GM21447 (cell line): ENCODE data around the gene RBPJ.
"Not testable (repeated sequence)": the region's sequence is repeated elsewhere in the genome, so short reads cannot be mapped to it uniquely, and the experiment has no call there.

Experiments used
- ATAC-seq: cut with Tn5 transposase; IDR thresholded peaks from one replicate; pipeline ENCODE4 v1.9.1; 2021; ENCODE audit not compliant: unreplicated experiment

The RBPJ gene

GRCh38 chr4:26331380-26331950, 10.7 kb downstream of the RBPJ start:
- no peak for ATAC-seq

- ATAC-seq = no peak
Observed at GRCh38 chr4:26334366-26334765, 13.6 kb downstream of the RBPJ start.

- no peak for ATAC-seq
Observed at GRCh38 chr4:26337612-26338011, 16.8 kb downstream of the RBPJ start.

- no peak for ATAC-seq
Observed at GRCh38 chr4:26342328-26343037, 21.7 kb downstream of the RBPJ start.

GRCh38 chr4:26343038-26343398, 22.2 kb downstream of the RBPJ start:
- ATAC-seq = no peak

GRCh38 chr4:26344901-26345564, 24.2 kb downstream of the RBPJ start:
- ATAC-seq = no peak

GRCh38 chr4:26345565-26345938, 24.7 kb downstream of the RBPJ start:
- no peak for ATAC-seq

GRCh38 chr4:26346203-26346620, 25.4 kb downstream of the RBPJ start:
- no peak for ATAC-seq

GRCh38 chr4:26349496-26349895, 28.7 kb downstream of the RBPJ start:
- no peak for ATAC-seq

GRCh38 chr4:26351685-26352084, 30.9 kb downstream of the RBPJ start:
- no peak for ATAC-seq

- no peak for ATAC-seq
Observed at GRCh38 chr4:26354491-26354890, 33.7 kb downstream of the RBPJ start.

- no peak for ATAC-seq
Observed at GRCh38 chr4:26355392-26356052, 34.7 kb downstream of the RBPJ start.

GRCh38 chr4:26356081-26356501, 35.3 kb downstream of the RBPJ start:
- ATAC-seq = peak; percentile 58

- not testable (repeated sequence) for ATAC-seq
Observed at GRCh38 chr4:26359521-26359920, 38.7 kb downstream of the RBPJ start.

- ATAC-seq = no peak
Observed at GRCh38 chr4:26360273-26360672, 39.5 kb downstream of the RBPJ start.

- no peak for ATAC-seq
Observed at GRCh38 chr4:26360864-26361263, 40.0 kb downstream of the RBPJ start.

GRCh38 chr4:26361297-26361696, 40.5 kb downstream of the RBPJ start:
- ATAC-seq = no peak

GRCh38 chr4:26362745-26363439, 42.1 kb downstream of the RBPJ start:
- ATAC-seq = no peak

- ATAC-seq = no peak
Observed at GRCh38 chr4:26365537-26366150, 44.8 kb downstream of the RBPJ start.

GRCh38 chr4:26367811-26368210, 47.0 kb downstream of the RBPJ start:
- ATAC-seq = no peak

GRCh38 chr4:26368685-26369084, 47.9 kb downstream of the RBPJ start:
- no peak for ATAC-seq
